ENCODE data around the gene DCST2.

The DCST2 gene

GRCh38 chr1:155002464-155003226, 30.9 kb downstream of the DCST2 start, which contains the start of gene ZBTB7B:
Gene ZBTB7B, plus strand, starts transcription at chr1:155002802. Its CDS starts 11,859 bp downstream, at chr1:155014661.
- 1% methylated on average over 31 of the region's 35 CpGs for WGBS, 2 experiments
- Histone ChIP-seq H3K27me3 (ENCODE audit: control insufficient read depth, insufficient read depth, low read length, poor library complexity, severe bottlenecking) (no peaks in the 10 kb centered on the region), H3K4me3 (ENCODE audit: insufficient read depth, low read depth, low read length) (peak within 1 kb of the TSS; percentile 57), H3K9me3 (ENCODE audit: control insufficient read depth, low read length) (no peaks in the 10 kb centered on the region), H3K36me3 (ENCODE audit: control insufficient read depth, insufficient read depth, low read length) (no peaks in the 10 kb centered on the region), H3K27ac (ENCODE audit: insufficient read depth, low read depth, low read length, poor library complexity, severe bottlenecking) (peak within 1 kb of the TSS; percentile 80), H3K4me1 (ENCODE audit: control insufficient read depth, insufficient read depth, low read length) (peaks cover 10% of the 10 kb centered on the region)

GRCh38 chr1:155001675-155002463, 31.7 kb downstream of the DCST2 start:
- Histone ChIP-seq H3K9me3 (ENCODE audit: control insufficient read depth, low read length) (no peaks in the 10 kb centered on the region), H3K36me3 (ENCODE audit: control insufficient read depth, insufficient read depth, low read length) (no peaks in the 10 kb centered on the region), H3K27me3 (ENCODE audit: control insufficient read depth, insufficient read depth, low read length, poor library complexity, severe bottlenecking) (no peaks in the 10 kb centered on the region), H3K27ac (ENCODE audit: insufficient read depth, low read depth, low read length, poor library complexity, severe bottlenecking) (peak overlapping the region; percentile 80), H3K4me1 (ENCODE audit: control insufficient read depth, insufficient read depth, low read length) (peaks cover 10% of the 10 kb centered on the region), H3K4me3 (ENCODE audit: insufficient read depth, low read depth, low read length) (peak overlapping the region; percentile 55)
- WGBS, 2 experiments, result 0% methylated on average over 38 of the region's 38 CpGs

DNA sequence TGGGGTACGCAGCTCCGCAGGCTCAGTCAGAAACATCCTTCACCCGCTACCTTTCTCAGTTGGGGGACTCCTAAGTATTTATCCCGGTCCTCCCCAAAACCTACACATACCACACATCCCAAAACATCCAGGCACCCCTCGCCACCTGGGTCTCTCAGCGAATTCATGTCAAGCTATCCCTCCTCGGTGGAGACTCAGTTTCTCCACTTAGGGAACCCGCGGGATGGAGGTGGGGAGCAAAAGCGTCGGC, 32.2 kb downstream of the DCST2 start:
- Histone ChIP-seq H3K9me3 (ENCODE audit: control insufficient read depth, low read length) (no peaks in the 10 kb centered on the region), H3K36me3 (ENCODE audit: control insufficient read depth, insufficient read depth, low read length) (no peaks in the 10 kb centered on the region), H3K4me1 (ENCODE audit: control insufficient read depth, insufficient read depth, low read length) (peaks cover 10% of the 10 kb centered on the region), H3K27ac (ENCODE audit: insufficient read depth, low read depth, low read length, poor library complexity, severe bottlenecking) (peak overlapping the region; percentile 80), H3K27me3 (ENCODE audit: control insufficient read depth, insufficient read depth, low read length, poor library complexity, severe bottlenecking) (no peaks in the 10 kb centered on the region), H3K4me3 (ENCODE audit: insufficient read depth, low read depth, low read length) (peak overlapping the region; percentile 55)
- WGBS, 2 experiments, result 1% methylated on average over 11 of the region's 11 CpGs

GRCh38 chr1:155000726-155001424, 32.7 kb downstream of the DCST2 start:
- WGBS, 2 experiments, result 0 to 1% methylated on average over 43 of the region's 43 CpGs
- no peaks in the 10 kb centered on the region for H3K27me3 ChIP-seq (ENCODE audit: control insufficient read depth, insufficient read depth, low read length, poor library complexity, severe bottlenecking)
- no peaks in the 10 kb centered on the region for H3K9me3 ChIP-seq (ENCODE audit: control insufficient read depth, low read length)
- no peaks in the 10 kb centered on the region for H3K36me3 ChIP-seq (ENCODE audit: control insufficient read depth, insufficient read depth, low read length)
- H3K27ac ChIP-seq (ENCODE audit: insufficient read depth, low read depth, low read length, poor library complexity, severe bottlenecking), result peak overlapping the region; percentile 80
- peaks cover 10% of the 10 kb centered on the region for H3K4me1 ChIP-seq (ENCODE audit: control insufficient read depth, insufficient read depth, low read length)
- H3K4me3 ChIP-seq (ENCODE audit: insufficient read depth, low read depth, low read length), result peak overlapping the region; percentile 55

GRCh38 chr1:155000411-155000725, 33.2 kb downstream of the DCST2 start:
- H3K36me3 ChIP-seq (ENCODE audit: control insufficient read depth, insufficient read depth, low read length), result no peaks in the 10 kb centered on the region
- no peaks in the 10 kb centered on the region for H3K27me3 ChIP-seq (ENCODE audit: control insufficient read depth, insufficient read depth, low read length, poor library complexity, severe bottlenecking)
- H3K27ac ChIP-seq (ENCODE audit: insufficient read depth, low read depth, low read length, poor library complexity, severe bottlenecking), result peak overlapping the region; percentile 80
- peaks cover 10% of the 10 kb centered on the region for H3K4me1 ChIP-seq (ENCODE audit: control insufficient read depth, insufficient read depth, low read length)
- WGBS, 2 experiments, result 0 to 1% methylated on average over 8 of the region's 13 CpGs
- peak overlapping the region; percentile 55 for H3K4me3 ChIP-seq (ENCODE audit: insufficient read depth, low read depth, low read length)
- no peaks in the 10 kb centered on the region for H3K9me3 ChIP-seq (ENCODE audit: control insufficient read depth, low read length)

DNA sequence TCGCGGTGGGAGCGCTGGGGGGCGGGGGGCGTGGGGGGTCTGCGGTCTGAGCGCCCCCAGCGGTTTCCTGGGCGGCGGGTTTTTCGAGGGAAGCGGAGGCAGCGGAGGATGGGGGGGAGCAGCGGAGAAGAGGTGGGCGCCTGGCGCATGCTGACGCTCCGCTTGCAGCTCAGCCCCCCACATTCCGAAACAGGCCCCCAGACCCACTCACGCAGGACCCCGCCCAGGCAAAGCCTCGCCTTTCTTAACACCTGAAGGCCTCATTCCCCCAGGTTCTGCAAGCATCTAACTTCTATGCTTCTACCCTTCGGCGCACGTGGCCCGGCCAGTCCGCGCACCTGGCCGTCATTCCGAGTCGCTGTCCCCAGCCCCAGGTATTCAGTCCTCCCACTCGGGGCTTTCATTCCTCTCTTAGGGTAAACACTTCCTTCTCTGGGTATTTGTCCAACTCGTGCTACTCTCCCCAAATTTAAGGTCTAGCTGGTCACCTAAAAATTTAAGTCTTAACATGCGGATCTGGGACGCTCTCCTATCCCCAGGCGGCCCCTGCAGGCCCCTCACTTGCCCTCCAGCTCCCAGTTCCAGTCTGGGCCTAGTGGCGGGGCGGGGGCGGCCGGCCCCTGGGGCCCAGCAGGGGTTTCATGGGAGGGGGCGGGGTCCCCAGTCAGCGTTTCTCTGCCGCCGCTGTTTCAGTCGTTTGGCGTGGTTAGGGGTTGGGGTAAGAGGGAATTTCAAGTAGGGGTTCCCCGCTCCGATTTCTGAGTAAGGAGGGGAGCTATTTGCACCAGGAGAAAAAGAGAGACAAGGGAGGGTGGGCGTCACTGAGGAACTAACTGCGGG, 33.8 kb downstream of the DCST2 start:
- H3K4me3 ChIP-seq (ENCODE audit: insufficient read depth, low read depth, low read length), result peak overlapping the region; percentile 55
- peaks cover 8% of the 10 kb centered on the region for H3K4me1 ChIP-seq (ENCODE audit: control insufficient read depth, insufficient read depth, low read length)
- H3K27me3 ChIP-seq (ENCODE audit: control insufficient read depth, insufficient read depth, low read length, poor library complexity, severe bottlenecking), result no peaks in the 10 kb centered on the region
- H3K9me3 ChIP-seq (ENCODE audit: control insufficient read depth, low read length), result no peaks in the 10 kb centered on the region
- 0 to 1% methylated on average over 50 of the region's 50 CpGs for WGBS, 2 experiments
- H3K36me3 ChIP-seq (ENCODE audit: control insufficient read depth, insufficient read depth, low read length), result no peaks in the 10 kb centered on the region
- peak overlapping the region; percentile 80 for H3K27ac ChIP-seq (ENCODE audit: insufficient read depth, low read depth, low read length, poor library complexity, severe bottlenecking)

DNA sequence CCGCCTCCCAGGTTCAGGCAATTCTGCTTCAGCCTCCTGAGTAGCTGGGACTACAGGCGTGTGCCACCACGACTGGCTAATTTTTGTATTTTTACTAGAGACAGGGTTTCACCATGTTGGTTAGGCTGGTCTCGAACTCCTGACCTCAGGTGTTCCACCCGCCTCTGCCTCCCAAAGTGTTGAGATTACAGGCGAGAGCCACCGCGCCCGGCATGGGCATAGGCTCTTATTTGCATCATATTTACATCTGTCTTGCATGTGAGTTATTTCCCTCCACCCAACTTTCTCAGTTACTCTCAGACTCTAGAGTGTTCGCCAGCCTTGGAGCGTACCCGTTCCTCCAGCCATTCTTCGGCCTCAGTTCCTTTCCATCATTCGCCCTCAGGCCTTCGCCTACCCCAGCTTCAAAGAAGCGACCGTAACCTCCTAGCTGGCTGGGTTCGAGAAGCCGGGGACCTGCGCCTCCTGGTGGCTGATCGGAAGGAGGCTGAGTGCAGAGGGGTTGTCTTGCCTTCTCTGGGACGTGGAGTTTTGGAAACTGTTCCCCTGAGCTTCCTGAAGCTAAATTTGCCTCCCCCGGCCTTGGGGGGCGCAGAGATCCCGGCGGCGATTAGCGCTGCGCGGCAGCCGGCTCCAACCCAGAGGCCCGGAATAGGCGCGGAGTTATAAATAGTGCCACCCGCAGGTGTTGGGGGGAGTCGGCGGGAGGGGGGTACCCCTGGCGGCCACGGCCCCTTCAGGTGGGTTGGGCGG, 34.6 kb downstream of the DCST2 start:
- Histone ChIP-seq H3K4me3 (ENCODE audit: insufficient read depth, low read depth, low read length) (peak overlapping the region; percentile 55), H3K27ac (ENCODE audit: insufficient read depth, low read depth, low read length, poor library complexity, severe bottlenecking) (no peak overlapping the region)

GRCh38 chr1:154998201-154998780, 35.3 kb downstream of the DCST2 start:
- H3K27ac ChIP-seq (ENCODE audit: insufficient read depth, low read depth, low read length, poor library complexity, severe bottlenecking), result no peak overlapping the region
- 92 to 96% methylated on average over 14 to 16 of the region's 16 CpGs for WGBS, 2 experiments
- H3K4me3 ChIP-seq (ENCODE audit: insufficient read depth, low read depth, low read length), result no peak overlapping the region
- no peaks in the 10 kb centered on the region for H3K36me3 ChIP-seq (ENCODE audit: control insufficient read depth, insufficient read depth, low read length)
- no peaks in the 10 kb centered on the region for H3K4me1 ChIP-seq (ENCODE audit: control insufficient read depth, insufficient read depth, low read length)
- H3K9me3 ChIP-seq (ENCODE audit: control insufficient read depth, low read length), result no peaks in the 10 kb centered on the region
- no peaks in the 10 kb centered on the region for H3K27me3 ChIP-seq (ENCODE audit: control insufficient read depth, insufficient read depth, low read length, poor library complexity, severe bottlenecking)

More for the DNA sequence above, 34.6 kb downstream of the DCST2 start:
- WGBS, 2 experiments, result 21% methylated on average over 40 of the region's 40 CpGs
- Histone ChIP-seq H3K27me3 (ENCODE audit: control insufficient read depth, insufficient read depth, low read length, poor library complexity, severe bottlenecking) (no peaks in the 10 kb centered on the region), H3K4me1 (ENCODE audit: control insufficient read depth, insufficient read depth, low read length) (peaks cover under 1% of the 10 kb centered on the region), H3K9me3 (ENCODE audit: control insufficient read depth, low read length) (no peaks in the 10 kb centered on the region), H3K36me3 (ENCODE audit: control insufficient read depth, insufficient read depth, low read length) (no peaks in the 10 kb centered on the region)

Measured in ectodermal cell (in vitro differentiated cells).